Stomach (tissue), 9 donors: ENCODE results near the gene LRAT. TPM values are rescaled to one million over a fixed set of nuclear protein-coding genes. Genes with fewer than 3 reads are reported as not detected.
A peak's percentile ranks its signal among the peaks of the same experiment; 100 is the strongest.

Experiments
- DNase-seq, 2 donors: peaks; one replicate each; pipeline versions ENCODE4 v3.0.0 to v3.0.0-alpha.2; 2013 to 2019
- H3K27ac ChIP-seq, 5 donors: fragments of 200-600 bp in 4 of 5; sonication (generic) in 4 of 5; one replicate each; pipeline ENCODE4 v1.5.1; 2013 to 2019; ENCODE audit warnings: mild to moderate bottlenecking in 1 of 5, moderate library complexity in 1 of 5
- H3K27me3 ChIP-seq, 3 donors: fragments of 200-600 bp; sonication (generic); one replicate each; pipeline ENCODE4 v1.5.1; 2017 to 2019; ENCODE audit warnings: mixed run types in 1 of 3
- H3K36me3 ChIP-seq, 4 donors: fragments of 200-600 bp; sonication (generic); 1 replicate in 3 of 4; 2 replicates in 1 of 4; pipeline ENCODE4 v1.5.1; 2016 to 2019
- H3K4me1 ChIP-seq, 4 donors: fragments of 200-600 bp; sonication (generic); one replicate each; pipeline ENCODE4 v1.5.1; 2016 to 2019
- H3K4me3 ChIP-seq, 4 donors: fragments of 200-600 bp; sonication (generic) in 3 of 4; one replicate each; pipeline ENCODE4 v1.5.1; 2016 to 2019; ENCODE audit warnings: mild to moderate bottlenecking in 1 of 4
- H3K9me3 ChIP-seq, 4 donors: fragments of 200-600 bp; sonication (generic); one replicate each; pipeline ENCODE4 v1.5.1; 2016 to 2019
- EP300 ChIP-seq: sonication (generic); formaldehyde crosslinking; IDR thresholded peaks from one replicate; pipeline ENCODE4 v1.6.1; 2017; ENCODE audit warnings: antibody characterized with exemption
- POLR2A ChIP-seq, 4 donors: fragments of 450-650 bp; IDR thresholded peaks; one replicate each; pipeline ENCODE4 v1.6.1; 2016; ENCODE audit warnings: antibody characterized with exemption in 4 of 4, control low read depth in 2 of 4, mild to moderate bottlenecking in 1 of 4, moderate library complexity in 1 of 4
- POLR2AphosphoS5 ChIP-seq, 3 donors: sonication (generic); formaldehyde crosslinking; IDR thresholded peaks; one replicate each; pipeline ENCODE4 v1.6.1; 2016; ENCODE audit warnings: antibody characterized with exemption in 3 of 3
- WGBS, 5 donors: extraction: QIAGEN DNeasy Blood & Tissue Kit in 3 of 5; methylation state at CpG; one replicate each; pipeline versions ENCODE4 v1.1.5 to v1.1.7; 2013 to 2018; 5-methylcytosine and 5-hydroxymethylcytosine counted together
- intact Hi-C: fragments of 100-400 bp; cut with DNase I; formaldehyde crosslinking; loops from one replicate; pipeline ENCODE4 v1.15.1; 2023; ENCODE audit warnings: low total_unique reads
- polyA plus RNA-seq, 3 donors: library from polyadenylated mRNA; stranded (reverse); fragments of 200-250 nt; gene quantifications; one replicate each; pipeline ENCODE4 v1.2.3, GENCODE V29; 2013
- total RNA-seq, 5 donors: library from RNA; depleted of rRNA; stranded (reverse); fragments of >200 nt; gene quantifications; one replicate each; pipeline versions ENCODE4 v1.1.0 to v1.2.3, GENCODE V29; 2014 to 2016
- TF ChIP-seq, protein P1 (sequence below), 7 experiments: fragments of 450-650 bp in 4 of 7; fragments of 200-600 bp in 3 of 7; sonication (generic) in 3 of 7; IDR thresholded peaks; one replicate each; pipeline ENCODE4 v1.5.1; 2016 to 2019; ENCODE audit warnings: antibody characterized with exemption in 7 of 7, control low read depth in 2 of 7, mild to moderate bottlenecking in 1 of 7
- donor health status: healthy with polysubstance abuse.
- donor health status: Bipolar disorder and iron deficiency.
- donor health status: healthy.

The LRAT gene
- total and polyA plus RNA-seq, 8 donors, result 0.12 to 0.73 (median 0.29) TPM; not detected in 4

DNA sequence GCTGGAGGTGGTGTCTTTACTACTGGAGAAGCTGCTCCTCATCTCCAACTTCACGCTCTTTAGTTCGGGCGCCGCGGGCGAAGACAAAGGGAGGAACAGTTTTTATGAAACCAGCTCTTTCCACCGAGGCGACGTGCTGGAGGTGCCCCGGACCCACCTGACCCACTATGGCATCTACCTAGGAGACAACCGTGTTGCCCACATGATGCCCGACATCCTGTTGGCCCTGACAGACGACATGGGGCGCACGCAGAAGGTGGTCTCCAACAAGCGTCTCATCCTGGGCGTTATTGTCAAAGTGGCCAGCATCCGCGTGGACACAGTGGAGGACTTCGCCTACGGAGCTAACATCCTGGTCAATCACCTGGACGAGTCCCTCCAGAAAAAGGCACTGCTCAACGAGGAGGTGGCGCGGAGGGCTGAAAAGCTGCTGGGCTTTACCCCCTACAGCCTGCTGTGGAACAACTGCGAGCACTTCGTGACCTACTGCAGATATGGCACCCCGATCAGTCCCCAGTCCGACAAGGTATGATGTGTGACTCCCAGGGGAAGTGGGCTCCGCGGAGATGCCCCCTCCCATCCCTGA, 634 bp downstream of the LRAT start:
- DNase-seq, result no peak
- Histone ChIP-seq H3K27me3 (peaks cover 4 to 58% (median 41%) of the 10 kb centered on the region in 3 donors), H3K4me3 (peak overlapping the region; percentile 53 to 68 (median 62))

DNA sequence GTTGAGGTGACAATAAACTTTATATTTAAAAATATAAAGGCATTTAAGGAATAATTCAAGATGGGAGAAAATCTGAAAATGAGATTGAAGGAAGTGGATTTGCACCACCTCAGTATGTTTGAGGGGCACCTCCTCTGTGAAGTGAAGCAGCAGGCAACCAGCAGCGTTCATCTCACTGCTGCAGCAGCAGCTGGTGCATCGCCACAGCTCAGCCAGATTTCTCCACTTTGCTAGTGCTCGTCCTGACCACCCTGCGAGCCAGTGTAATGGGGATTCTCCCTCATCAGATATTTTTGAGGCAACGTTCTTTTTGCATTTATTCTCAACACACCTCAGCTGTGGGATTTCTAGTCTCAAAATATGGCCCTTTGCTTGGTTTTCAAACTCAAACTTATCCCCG, 13.9 kb downstream of the LRAT start:
- H3K4me3 ChIP-seq, result no peak overlapping the region
- no peaks in the 10 kb centered on the region for H3K9me3 ChIP-seq
- no peaks in the 10 kb centered on the region for H3K36me3 ChIP-seq
- intact Hi-C loops, result no loop called here
- no peaks in the 10 kb centered on the region for H3K4me1 ChIP-seq
- H3K27me3 ChIP-seq, result peaks cover 0 to 18% (median 0%) of the 10 kb centered on the region in 3 donors
- no peak for DNase-seq
- H3K27ac ChIP-seq, result no peak overlapping the region
- 64 to 78% (median 75%) methylated on average over 6 of the region's 6 CpGs for WGBS, 5 donors
- no peak for TF ChIP-seq POLR2AphosphoS5 (IDR thresholded peaks at IDR 0.05)
- TF ChIP-seq, protein P1, sequence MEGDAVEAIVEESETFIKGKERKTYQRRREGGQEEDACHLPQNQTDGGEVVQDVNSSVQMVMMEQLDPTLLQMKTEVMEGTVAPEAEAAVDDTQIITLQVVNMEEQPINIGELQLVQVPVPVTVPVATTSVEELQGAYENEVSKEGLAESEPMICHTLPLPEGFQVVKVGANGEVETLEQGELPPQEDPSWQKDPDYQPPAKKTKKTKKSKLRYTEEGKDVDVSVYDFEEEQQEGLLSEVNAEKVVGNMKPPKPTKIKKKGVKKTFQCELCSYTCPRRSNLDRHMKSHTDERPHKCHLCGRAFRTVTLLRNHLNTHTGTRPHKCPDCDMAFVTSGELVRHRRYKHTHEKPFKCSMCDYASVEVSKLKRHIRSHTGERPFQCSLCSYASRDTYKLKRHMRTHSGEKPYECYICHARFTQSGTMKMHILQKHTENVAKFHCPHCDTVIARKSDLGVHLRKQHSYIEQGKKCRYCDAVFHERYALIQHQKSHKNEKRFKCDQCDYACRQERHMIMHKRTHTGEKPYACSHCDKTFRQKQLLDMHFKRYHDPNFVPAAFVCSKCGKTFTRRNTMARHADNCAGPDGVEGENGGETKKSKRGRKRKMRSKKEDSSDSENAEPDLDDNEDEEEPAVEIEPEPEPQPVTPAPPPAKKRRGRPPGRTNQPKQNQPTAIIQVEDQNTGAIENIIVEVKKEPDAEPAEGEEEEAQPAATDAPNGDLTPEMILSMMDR (IDR thresholded peaks at IDR 0.05), result no peak
- no peak for TF ChIP-seq EP300
- TF ChIP-seq POLR2A (IDR thresholded peaks at IDR 0.05), result no peak

More for the DNA sequence above, 634 bp downstream of the LRAT start:
- Histone ChIP-seq H3K4me1 (peaks cover 20 to 38% (median 34%) of the 10 kb centered on the region in 4 donors), H3K27ac (no peak overlapping the region), H3K36me3 (no peaks in the 10 kb centered on the region), H3K9me3 (no peaks in the 10 kb centered on the region)
- 3 to 11% (median 7%) methylated on average over 22 to 31 of the region's 31 CpGs for WGBS, 5 donors
- TF ChIP-seq, protein P1 (IDR thresholded peaks at IDR 0.05), result no peak
- TF ChIP-seq POLR2AphosphoS5 (IDR thresholded peaks at IDR 0.05) (no peak), POLR2A (IDR thresholded peaks at IDR 0.05) (no peak), EP300 (no peak)
- intact Hi-C loops, result no loop called here

GRCh38 chr4:154760895-154761294, 17.1 kb downstream of the LRAT start:
- H3K9me3 ChIP-seq, result no peaks in the 10 kb centered on the region
- H3K36me3 ChIP-seq, result no peaks in the 10 kb centered on the region
- no peak overlapping the region for H3K4me3 ChIP-seq
- TF ChIP-seq EP300 (no peak), POLR2A (IDR thresholded peaks at IDR 0.05) (no peak), POLR2AphosphoS5 (IDR thresholded peaks at IDR 0.05) (no peak)
- TF ChIP-seq, protein P1 (IDR thresholded peaks at IDR 0.05), result no peak
- no peak for DNase-seq
- peaks cover 0 to 18% (median 0%) of the 10 kb centered on the region in 3 donors for H3K27me3 ChIP-seq
- 71 to 84% (median 79%) methylated on average over 2 of the region's 2 CpGs for WGBS, 5 donors
- H3K4me1 ChIP-seq, result no peaks in the 10 kb centered on the region
- intact Hi-C loops, result no loop called here
- H3K27ac ChIP-seq, result no peak overlapping the region

- H3K36me3 ChIP-seq, result no peaks in the 10 kb centered on the region
- WGBS, 5 donors, result 87 to 100% (median 90%) methylated on average over 1 of the region's 1 CpG
- TF ChIP-seq EP300, result no peak
- TF ChIP-seq POLR2A (IDR thresholded peaks at IDR 0.05), result no peak
- TF ChIP-seq, protein P1 (IDR thresholded peaks at IDR 0.05), result no peak
- TF ChIP-seq POLR2AphosphoS5 (IDR thresholded peaks at IDR 0.05), result no peak
- no peaks in the 10 kb centered on the region for H3K4me1 ChIP-seq
- H3K27me3 ChIP-seq, result peaks cover 0 to 25% (median 12%) of the 10 kb centered on the region in 3 donors
- no peak overlapping the region for H3K4me3 ChIP-seq
- peak in 1 of 2 donors; percentile 23 for DNase-seq
- intact Hi-C loops, result no loop called here
- H3K9me3 ChIP-seq, result no peaks in the 10 kb centered on the region
- no peak overlapping the region for H3K27ac ChIP-seq
These were observed 34.5 kb downstream of the LRAT start for GRCh38 chr4:154778264-154778663.
